ENCODE measurements around the gene PGC.

GRCh38 chr6:41744236-41744787, 2.9 kb downstream of the PGC start:
- TF ChIP-seq POLR2AphosphoS5 (IDR thresholded peaks at IDR 0.05; ENCODE audit: low read depth, low read length) (no peak), POLR2A (IDR thresholded peaks at IDR 0.05; ENCODE audit: low read depth, low read length) (no peak)

Data from GM12892 (cell line).